Epithelial cell of proximal tubule (primary cell): ENCODE measurements around the gene PDZRN4. TPM values are rescaled to one million over a fixed set of nuclear protein-coding genes. Genes with fewer than 3 reads are reported as not detected.
"Not testable (repeated sequence)": the region's sequence is repeated elsewhere in the genome, so short reads cannot be mapped to it uniquely, and the experiment has no call there.

Experiments used
- DNase-seq: peaks from one replicate; pipeline ENCODE4 v3.0.0-alpha.2; 2011; ENCODE audit warnings: low read depth
- H3K4me3 ChIP-seq: 2 replicates; pipeline ENCODE4 v1.5.1; 2011; ENCODE audit warnings: low read depth, mild to moderate bottlenecking, low read length
- CTCF ChIP-seq: conservative IDR thresholded peaks from 2 replicates; pipeline ENCODE4 v1.5.1; 2012; ENCODE audit warnings: low read depth, mild to moderate bottlenecking, low read length
- total RNA-seq: library from RNA; depleted of rRNA; stranded (reverse); fragments of >200 nt; gene quantifications from 2 replicates; pipeline ENCODE4 v1.2.3, GENCODE V29; 2015

The PDZRN4 gene
- total RNA-seq, 1 donor from 2014 or later, result not detected

GRCh38 chr12:41254004-41254914 lies 66.1 kb downstream of the PDZRN4 start:
- DNase-seq, result no peak
- no peak overlapping the region for H3K4me3 ChIP-seq
- no peak for TF ChIP-seq CTCF

- H3K4me3 ChIP-seq, DNase-seq: not testable (repeated sequence)
Measured at GRCh38 chr12:41263196-41263595, 75.1 kb downstream of the PDZRN4 start.

GRCh38 chr12:41264281-41264680 lies 76.2 kb downstream of the PDZRN4 start:
- no peak for DNase-seq
- H3K4me3 ChIP-seq, result no peak overlapping the region
- peak; percentile 49 for TF ChIP-seq CTCF

GRCh38 chr12:41269056-41269455 lies 80.9 kb downstream of the PDZRN4 start:
- no peak for TF ChIP-seq CTCF
- DNase-seq, result no peak
- H3K4me3 ChIP-seq, result no peak overlapping the region

- TF ChIP-seq CTCF, result no peak
- no peak for DNase-seq
- no peak overlapping the region for H3K4me3 ChIP-seq
Measured at GRCh38 chr12:41271489-41271888, 83.4 kb downstream of the PDZRN4 start.

GRCh38 chr12:41274643-41275042 lies 86.5 kb downstream of the PDZRN4 start:
- no peak overlapping the region for H3K4me3 ChIP-seq
- TF ChIP-seq CTCF, result no peak
- no peak for DNase-seq

DNA sequence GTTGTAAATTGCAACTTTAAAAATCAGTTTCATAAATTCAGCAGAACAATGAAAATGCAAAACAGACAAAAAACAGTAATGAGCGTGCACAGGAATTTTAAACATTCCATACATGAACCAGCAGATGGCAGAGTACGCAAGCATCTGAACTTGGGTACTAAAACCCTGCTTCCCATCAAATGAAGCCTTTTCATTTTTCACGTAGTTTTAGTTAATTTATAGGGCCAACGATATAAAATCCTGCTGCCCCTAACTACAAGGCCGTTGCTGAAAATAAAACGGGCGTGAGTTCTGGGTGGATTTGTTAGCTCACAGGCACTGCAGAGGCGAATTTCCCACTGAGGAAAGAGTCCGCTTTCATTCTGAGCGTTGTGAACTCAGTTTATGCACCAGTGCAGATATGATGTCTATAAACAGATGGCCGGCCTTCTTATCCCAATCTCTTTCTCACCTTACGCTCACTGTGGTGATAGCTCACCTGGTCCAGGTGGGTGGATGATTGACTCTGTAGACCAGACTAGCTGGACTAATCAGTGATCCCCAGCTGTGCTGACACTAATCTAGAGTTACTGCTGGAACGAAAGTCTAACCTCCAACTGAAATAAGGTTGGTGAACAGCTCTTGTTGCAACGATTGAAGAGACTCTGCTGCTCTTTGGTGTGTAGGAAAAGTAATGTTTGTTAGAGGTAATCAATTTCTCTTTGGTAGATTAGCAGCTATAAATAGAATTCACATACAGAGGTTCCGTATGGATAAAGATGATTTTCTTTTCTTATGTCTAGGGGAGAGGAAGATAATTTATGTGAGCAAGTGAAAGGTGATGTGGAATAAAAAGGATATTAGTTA lies 89.2 kb downstream of the PDZRN4 start:
- no peak for DNase-seq
- TF ChIP-seq CTCF, result peak; percentile 75

More for the DNA sequence above, 89.2 kb downstream of the PDZRN4 start:
- peak overlapping the region; percentile 42 for H3K4me3 ChIP-seq
